Measurements from ENCODE around the gene HDGFL2.

DNA sequence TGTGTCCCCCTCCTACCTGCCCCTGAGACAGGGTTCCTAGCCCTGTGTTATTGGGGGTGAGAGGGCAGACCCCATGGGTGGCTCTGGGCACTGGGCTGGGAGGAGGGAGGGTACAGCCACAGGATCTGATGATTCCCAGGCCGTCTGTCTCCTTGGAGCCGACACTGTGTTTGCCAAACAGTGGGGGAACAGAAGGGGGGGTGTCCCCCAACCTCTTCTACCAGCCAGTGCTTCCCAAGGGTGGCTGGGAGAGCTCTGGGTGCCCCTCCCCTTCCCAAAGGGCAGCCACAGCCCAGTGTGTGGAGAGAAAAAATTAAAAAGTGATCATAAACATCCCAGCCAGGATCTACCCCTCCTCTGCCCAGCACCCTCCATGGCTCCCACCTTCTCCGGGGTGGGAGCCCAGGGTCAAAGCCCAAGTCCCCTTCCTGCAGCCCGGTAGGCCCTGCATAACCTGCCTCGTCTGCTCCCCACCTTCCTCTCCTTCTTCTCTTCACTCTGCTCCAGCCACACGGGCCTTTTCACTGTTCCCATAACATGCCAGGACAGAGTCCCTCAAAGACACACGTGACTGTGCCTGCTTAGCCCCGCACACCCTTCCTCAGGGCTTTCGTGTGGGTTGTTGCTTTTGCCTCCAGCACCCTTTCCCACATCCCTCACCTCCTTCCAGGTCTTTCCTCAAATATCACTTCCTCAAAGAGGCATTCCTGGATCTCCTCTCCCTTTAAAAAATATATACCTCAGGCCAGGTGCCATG, 47.6 kb downstream of the HDGFL2 start:
- no peak for TF ChIP-seq RAD21 (IDR thresholded peaks at IDR 0.05; ENCODE audit: low read depth)
- TF ChIP-seq, protein P1, sequence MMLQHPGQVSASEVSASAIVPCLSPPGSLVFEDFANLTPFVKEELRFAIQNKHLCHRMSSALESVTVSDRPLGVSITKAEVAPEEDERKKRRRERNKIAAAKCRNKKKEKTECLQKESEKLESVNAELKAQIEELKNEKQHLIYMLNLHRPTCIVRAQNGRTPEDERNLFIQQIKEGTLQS (IDR thresholded peaks at IDR 0.05), result no peak
